Measurements from ENCODE around the gene ARFIP1.
A peak's percentile ranks its signal among the peaks of the same experiment; 100 is the strongest.

The ARFIP1 gene

DNA sequence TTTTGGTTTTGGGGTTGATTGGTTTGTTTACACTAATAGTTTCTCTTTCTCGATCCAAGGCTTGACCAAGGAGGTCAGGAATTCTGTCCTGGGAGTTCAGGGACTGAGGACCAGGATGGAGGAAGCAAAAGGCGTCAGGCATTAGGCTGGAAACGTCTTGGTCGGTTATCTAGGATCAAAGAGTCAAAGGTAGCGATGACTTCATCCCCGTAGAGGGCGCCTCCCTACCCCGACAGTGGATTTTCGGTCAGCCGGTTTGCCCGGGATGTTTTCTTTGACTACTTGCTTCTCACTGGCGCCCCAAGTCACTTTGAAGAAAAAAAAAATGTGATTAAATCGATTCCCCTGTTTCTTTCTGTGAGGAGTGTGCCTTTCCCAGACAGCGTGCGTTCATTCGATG lies 155.4 kb downstream of the ARFIP1 start:
- Histone ChIP-seq H3K4me1 (peaks cover 27% of the 10 kb centered on the region), H3K9me3 (peaks cover 5% of the 10 kb centered on the region; the same call in 1 of the 2 replicates), H3K4me2 (no peak overlapping the region; the same call in 1 of the 2 replicates), H4K20me1 (peaks cover 44% of the 10 kb centered on the region), H3K27ac (no peak overlapping the region), H3K36me3 (no peaks in the 10 kb centered on the region), H3K27me3 (peaks cover 74% of the 10 kb centered on the region), H3K9ac (no peak overlapping the region), H3K4me3 (no peak overlapping the region)
- TF ChIP-seq Cebpa-rat (IDR thresholded peaks at IDR 0.05): no peak

DNA sequence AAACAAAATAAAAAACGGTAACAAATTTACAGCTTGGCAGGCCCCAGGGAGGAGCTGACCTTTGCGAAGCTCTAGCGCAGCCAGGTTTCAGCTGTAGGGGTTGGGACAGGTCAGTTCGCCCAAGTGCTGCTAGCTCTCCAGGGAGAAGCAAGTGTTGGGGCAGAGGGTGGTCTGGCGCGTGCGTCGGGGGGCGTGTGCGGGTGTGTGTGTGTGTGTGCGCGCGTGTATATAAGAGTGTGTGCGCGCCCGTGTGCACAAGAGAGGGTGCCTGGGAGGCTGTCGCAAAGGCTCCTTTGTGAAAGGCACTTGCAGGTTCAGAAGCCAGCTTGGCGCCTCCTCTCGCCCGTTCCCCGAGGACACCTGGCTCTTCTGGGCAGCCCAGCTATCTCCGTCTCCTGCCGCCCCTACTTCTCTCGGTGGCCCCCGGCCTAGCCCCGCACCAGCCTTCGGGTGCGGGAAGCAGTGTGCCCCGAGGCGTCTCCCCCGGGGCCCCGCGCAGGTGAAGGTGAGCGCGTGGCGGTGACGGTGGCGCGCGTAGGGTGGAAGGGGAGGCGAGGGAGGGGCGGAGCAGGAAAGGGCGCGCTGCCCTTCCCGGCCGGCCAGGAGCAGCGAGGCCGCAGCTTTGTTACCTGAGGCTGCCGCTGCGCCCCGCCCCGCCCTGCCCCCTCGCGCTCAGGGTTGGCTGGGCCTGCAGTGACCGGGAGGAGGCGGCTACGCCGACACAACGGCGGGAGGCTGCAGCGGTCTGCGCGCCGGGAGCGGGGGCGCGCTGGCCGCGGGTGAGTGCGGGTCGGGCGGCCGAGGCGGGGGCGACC lies 156.1 kb downstream of the ARFIP1 start, which contains the start of gene FHDC1:
TSS of gene FHDC1 (plus strand) at position 693 of the 815 bp plus-strand sequence. CDS start 6,735 bp downstream, outside the sequence.
- TF ChIP-seq Cebpa-rat (IDR thresholded peaks at IDR 0.05): no peak
- Histone ChIP-seq H3K36me3 (no peaks in the 10 kb centered on the region), H3K4me1 (peaks cover 27% of the 10 kb centered on the region), H3K4me3 (peak within 1 kb of the TSS; percentile 67), H3K27me3 (peaks cover 78% of the 10 kb centered on the region), H3K9ac (no peak within 1 kb of the TSS), H3K27ac (no peak within 1 kb of the TSS), H3K4me2 (peak within 1 kb of the TSS; percentile 99), H4K20me1 (peaks cover 44% of the 10 kb centered on the region), H3K9me3 (peaks cover 5% of the 10 kb centered on the region; the same call in 1 of the 2 replicates)

DNA sequence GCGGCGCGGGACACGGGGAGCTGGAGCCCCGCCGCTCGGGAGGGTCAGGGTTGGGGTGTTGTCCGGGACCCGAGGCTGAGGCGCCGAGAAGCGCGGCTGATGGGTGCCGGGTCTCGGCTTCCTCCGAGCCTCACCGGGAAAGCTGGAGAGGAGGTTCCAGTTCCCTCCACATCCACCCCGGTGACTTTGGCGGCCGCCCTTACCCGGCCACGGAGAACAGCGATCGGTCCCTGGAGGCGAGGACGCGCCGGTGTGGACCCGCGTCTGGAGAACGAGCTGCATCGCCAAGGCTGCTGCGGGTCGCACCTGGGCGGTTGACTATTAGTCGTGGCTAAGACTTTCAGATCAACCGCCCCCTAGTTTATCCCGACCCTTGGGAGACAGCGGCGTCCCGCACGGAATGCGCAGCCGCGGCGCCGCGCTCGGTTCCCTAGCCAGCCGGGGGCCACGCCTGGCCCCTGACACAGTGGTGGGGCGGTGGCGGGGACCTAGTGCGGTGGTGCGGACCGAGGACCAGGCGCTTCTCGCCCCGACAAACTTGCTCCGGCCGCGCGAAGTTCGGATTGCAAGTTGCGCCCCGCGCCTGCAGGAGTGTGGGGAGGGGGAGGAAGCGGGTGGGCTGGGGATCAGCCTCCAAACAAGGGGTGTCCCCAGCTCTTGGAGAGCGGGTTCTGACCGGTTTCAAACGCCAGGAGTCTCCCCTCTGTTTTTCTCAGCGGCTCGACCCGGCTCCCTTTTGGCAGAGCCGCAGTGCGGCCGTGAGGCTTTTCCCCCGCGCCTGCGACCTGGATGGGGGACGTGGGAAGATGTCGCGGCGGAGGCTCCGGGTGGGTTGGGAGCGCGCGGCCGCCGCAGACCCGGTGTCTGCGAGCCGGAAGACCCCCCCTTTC lies 156.9 kb downstream of the ARFIP1 start:
- Histone ChIP-seq H3K36me3 (no peaks in the 10 kb centered on the region), H3K4me1 (peaks cover 27% of the 10 kb centered on the region), H3K9me3 (peaks cover 5% of the 10 kb centered on the region; the same call in 1 of the 2 replicates), H3K4me3 (peak overlapping the region; percentile 67), H3K9ac (no peak overlapping the region), H4K20me1 (peaks cover 44% of the 10 kb centered on the region), H3K4me2 (peak overlapping the region; percentile 99), H3K27me3 (peaks cover 78% of the 10 kb centered on the region), H3K27ac (no peak overlapping the region)
- TF ChIP-seq Cebpa-rat (IDR thresholded peaks at IDR 0.05): no peak

DNA sequence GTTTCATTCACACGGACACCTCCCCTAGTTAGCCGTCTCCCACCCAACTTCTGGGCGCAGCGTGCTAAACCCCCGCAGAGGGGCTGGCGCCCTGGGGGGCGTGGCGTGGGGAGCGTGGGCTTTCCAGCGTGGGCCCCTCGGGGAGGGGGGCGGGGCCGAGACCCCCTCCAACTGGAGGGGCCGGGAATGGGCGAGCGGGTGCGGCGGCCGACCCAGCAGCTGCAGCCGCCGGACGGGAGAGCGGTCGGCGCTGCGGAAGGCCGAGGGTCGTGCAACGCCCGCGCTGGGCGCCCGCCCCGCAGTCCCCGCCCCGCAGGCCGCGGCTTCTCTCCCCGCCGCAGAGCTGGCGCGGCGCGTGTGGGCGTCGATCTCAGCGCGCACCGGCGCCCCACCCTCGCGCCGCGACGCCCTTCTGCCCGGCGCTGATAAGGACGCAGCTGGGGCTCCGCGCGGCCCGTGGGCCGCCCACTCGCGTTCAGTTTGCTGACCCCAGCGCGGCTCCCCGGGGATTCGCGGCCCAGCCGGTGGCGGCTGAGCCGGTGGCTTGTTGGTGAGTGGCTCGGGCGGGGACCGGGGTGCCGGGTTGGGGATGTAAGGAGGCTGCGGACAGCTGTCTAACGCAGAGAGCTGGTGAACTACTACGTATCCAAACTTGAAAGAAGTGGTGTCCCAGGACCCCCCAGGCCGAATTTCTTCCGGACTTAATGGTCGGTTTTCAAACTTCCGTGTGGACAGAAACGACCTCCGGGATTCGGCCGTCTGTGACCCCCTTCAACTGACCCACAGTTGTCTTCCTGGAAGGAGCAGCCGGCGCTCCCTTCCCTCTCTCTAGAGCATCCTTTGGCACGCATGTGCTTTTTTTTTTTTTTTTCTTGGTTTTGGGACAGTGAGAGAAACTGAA lies 157.8 kb downstream of the ARFIP1 start:
- Histone ChIP-seq H3K9ac (no peak overlapping the region), H3K4me3 (peak overlapping the region; percentile 67), H3K27me3 (peaks cover 78% of the 10 kb centered on the region), H3K4me2 (peak overlapping the region; percentile 99), H3K9me3 (peaks cover 5% of the 10 kb centered on the region; the same call in 1 of the 2 replicates), H4K20me1 (peaks cover 44% of the 10 kb centered on the region), H3K27ac (no peak overlapping the region), H3K4me1 (peaks cover 27% of the 10 kb centered on the region), H3K36me3 (no peaks in the 10 kb centered on the region)
- no peak for TF ChIP-seq Cebpa-rat (IDR thresholded peaks at IDR 0.05)

DNA sequence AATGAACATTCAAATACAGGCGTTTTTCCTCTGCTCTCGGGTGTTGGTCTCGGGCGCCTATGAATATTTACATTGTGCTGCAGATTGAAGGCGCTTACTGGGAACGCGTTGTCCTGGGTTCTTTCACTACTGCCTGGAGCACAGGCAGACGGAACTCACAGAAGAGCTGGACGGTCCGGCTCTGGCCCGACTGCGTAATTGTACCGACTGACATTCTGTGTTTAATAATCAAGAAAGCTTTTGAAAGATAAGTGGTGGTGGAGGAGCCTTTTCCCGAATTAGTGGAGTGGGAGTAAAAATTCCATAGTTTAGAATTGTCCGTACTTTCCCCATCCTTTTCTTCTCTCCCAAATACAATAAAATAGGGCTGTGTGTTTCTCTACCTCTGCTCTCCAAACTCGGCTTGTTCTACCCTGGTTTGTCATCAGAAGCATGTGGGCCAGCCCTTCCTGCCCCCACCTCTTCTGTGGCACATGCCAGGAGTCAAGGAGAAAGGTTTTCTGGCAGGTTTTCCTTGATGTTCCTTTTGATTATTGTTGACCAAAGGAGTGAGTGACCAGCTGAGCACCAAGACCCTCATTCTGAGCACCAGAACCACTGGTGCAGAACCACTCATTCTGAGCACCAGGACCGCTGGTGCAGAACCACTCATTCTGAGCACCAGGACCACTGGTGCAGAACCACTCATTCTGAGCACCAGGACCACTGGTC lies 158.6 kb downstream of the ARFIP1 start:
- no peak overlapping the region for H3K27ac ChIP-seq
- H3K9ac ChIP-seq: no peak overlapping the region
- H4K20me1 ChIP-seq: peaks cover 44% of the 10 kb centered on the region
- H3K36me3 ChIP-seq: no peaks in the 10 kb centered on the region
- H3K9me3 ChIP-seq: peaks cover 5% of the 10 kb centered on the region; the same call in 1 of the 2 replicates
- H3K27me3 ChIP-seq: peaks cover 71% of the 10 kb centered on the region
- TF ChIP-seq Cebpa-rat (IDR thresholded peaks at IDR 0.05): no peak
- H3K4me3 ChIP-seq: peak overlapping the region; percentile 67
- peak overlapping the region; percentile 99 for H3K4me2 ChIP-seq
- peaks cover 27% of the 10 kb centered on the region for H3K4me1 ChIP-seq

DNA sequence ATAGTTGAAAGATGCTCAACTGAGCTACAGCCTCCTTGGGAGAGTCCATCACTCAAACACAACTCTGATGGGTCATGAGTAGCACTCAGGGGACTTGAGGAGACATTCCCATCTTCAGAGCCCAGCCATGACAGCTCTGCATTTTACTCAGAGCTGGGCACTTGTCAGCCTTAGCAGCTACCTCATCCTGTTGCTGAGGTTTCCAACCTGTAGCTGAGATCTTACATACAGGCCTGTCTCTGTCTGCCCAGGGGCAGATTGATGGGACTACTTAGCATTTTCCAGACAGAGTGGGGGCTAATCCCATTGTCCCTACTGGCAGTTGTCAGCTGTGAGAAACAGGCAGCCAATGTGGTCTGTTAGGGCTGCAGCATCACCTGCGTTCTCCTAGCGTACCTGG lies 159.9 kb downstream of the ARFIP1 start:
- no peak for TF ChIP-seq Cebpa-rat (IDR thresholded peaks at IDR 0.05)
- Histone ChIP-seq H3K4me2 (no peak overlapping the region), H3K27me3 (peaks cover 58% of the 10 kb centered on the region), H3K4me3 (no peak overlapping the region), H3K4me1 (peaks cover 27% of the 10 kb centered on the region), H3K36me3 (no peaks in the 10 kb centered on the region), H3K27ac (no peak overlapping the region), H4K20me1 (peaks cover 42% of the 10 kb centered on the region), H3K9ac (no peak overlapping the region), H3K9me3 (peaks cover 2% of the 10 kb centered on the region; the same call in 1 of the 2 replicates)

DNA sequence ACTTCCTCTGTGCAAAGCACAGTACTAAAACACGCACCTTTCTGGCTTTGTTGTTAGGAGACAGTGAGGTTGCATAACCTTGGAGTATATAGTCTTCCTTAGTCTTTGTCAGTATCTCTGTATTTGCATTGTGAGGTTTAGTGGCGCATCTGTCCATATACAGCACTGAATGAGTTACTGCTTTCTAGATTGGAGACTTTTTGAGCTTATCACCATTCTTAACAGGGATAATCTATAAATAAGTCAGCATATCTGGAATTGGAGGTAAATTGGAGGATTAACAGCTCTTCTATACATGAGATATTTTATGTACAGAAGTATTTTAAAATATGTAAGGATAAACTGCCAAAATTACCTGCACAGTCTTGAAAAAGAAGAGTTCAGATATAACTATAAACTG lies 160.7 kb downstream of the ARFIP1 start:
- no peak for TF ChIP-seq Cebpa-rat (IDR thresholded peaks at IDR 0.05)
- peaks cover 33% of the 10 kb centered on the region for H4K20me1 ChIP-seq
- H3K27me3 ChIP-seq: peaks cover 50% of the 10 kb centered on the region
- H3K4me2 ChIP-seq: no peak overlapping the region
- peaks cover 26% of the 10 kb centered on the region for H3K4me1 ChIP-seq
- no peaks in the 10 kb centered on the region for H3K9me3 ChIP-seq
- H3K4me3 ChIP-seq: no peak overlapping the region
- H3K27ac ChIP-seq: no peak overlapping the region
- no peaks in the 10 kb centered on the region for H3K36me3 ChIP-seq
- no peak overlapping the region for H3K9ac ChIP-seq

DNA sequence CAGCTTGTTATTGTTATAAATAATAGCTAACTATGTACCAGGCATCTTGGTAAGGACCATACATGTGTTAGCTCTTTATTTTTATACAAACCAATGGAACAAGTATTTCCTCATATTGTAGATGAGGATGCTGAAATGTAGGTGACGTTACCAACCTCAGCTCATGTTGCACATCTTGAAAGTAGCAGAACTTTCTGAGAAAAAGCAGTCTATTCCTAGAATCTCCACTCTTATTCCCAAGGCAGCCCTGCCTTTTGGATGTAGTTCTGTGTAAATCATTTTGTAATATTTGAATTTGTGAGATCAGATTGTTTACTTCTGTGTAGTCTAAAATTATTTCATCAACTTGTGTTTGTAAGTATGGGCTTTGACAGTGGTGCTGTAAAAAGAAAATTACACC lies 161.7 kb downstream of the ARFIP1 start:
- Histone ChIP-seq H3K27me3 (peaks cover 40% of the 10 kb centered on the region), H3K4me1 (peaks cover 16% of the 10 kb centered on the region), H3K36me3 (no peaks in the 10 kb centered on the region), H4K20me1 (peaks cover 24% of the 10 kb centered on the region), H3K4me3 (no peak overlapping the region), H3K9ac (no peak overlapping the region), H3K9me3 (no peaks in the 10 kb centered on the region), H3K27ac (no peak overlapping the region), H3K4me2 (no peak overlapping the region)
- TF ChIP-seq Cebpa-rat (IDR thresholded peaks at IDR 0.05): no peak
